ENCODE results near the gene ARHGEF28. TPM values are rescaled to one million over a fixed set of nuclear protein-coding genes. Genes with fewer than 3 reads are reported as not detected.

The ARHGEF28 gene
- total and polyA plus RNA-seq, 2 of the 13 experiments (the other 11 are each of a cell fraction or from before 2014, with no cell fraction given), result 17.4 to 34.1 TPM

- BruUV-seq (replicated peaks), result no TSS peak
- TF ChIP-seq CBX1 (IDR thresholded peaks at IDR 0.05; ENCODE audit: low read depth) (no peak), ZNF639 (CRISPR knock-in tag; conservative IDR thresholded peaks at IDR 0.05) (no peak), HIC2 (CRISPR knock-in tag; IDR thresholded peaks at IDR 0.05; ENCODE audit: low read depth) (no peak), ZZZ3 (CRISPR knock-in tag; IDR thresholded peaks at IDR 0.05; ENCODE audit: borderline replicate concordance) (no peak), ZNF850 (CRISPR knock-in tag; conservative IDR thresholded peaks at IDR 0.05) (no peak), SKI (IDR thresholded peaks at IDR 0.05; ENCODE audit: partially characterized antibody) (no peak), TFDP1 (CRISPR knock-in tag; IDR thresholded peaks at IDR 0.05; ENCODE audit: borderline replicate concordance) (no peak), GABPA (IDR thresholded peaks at IDR 0.05; ENCODE audit: low read depth, low read length) (no peak), GABPA (CRISPR knock-in tag; IDR thresholded peaks at IDR 0.05; ENCODE audit: low read depth) (no peak), ZNF652 (CRISPR knock-in tag; IDR thresholded peaks at IDR 0.05; ENCODE audit: borderline replicate concordance, low read depth) (no peak), ZNF616 (CRISPR knock-in tag; IDR thresholded peaks at IDR 0.05; ENCODE audit: low read depth) (no peak), ZNF20 (CRISPR knock-in tag; IDR thresholded peaks at IDR 0.05) (no peak), ZFP36 (IDR thresholded peaks at IDR 0.05; ENCODE audit: borderline replicate concordance, low read depth, low read length, partially characterized antibody) (no peak), ZNF543 (CRISPR knock-in tag; IDR thresholded peaks at IDR 0.05) (no peak), HOXA9 (CRISPR knock-in tag; IDR thresholded peaks at IDR 0.05; ENCODE audit: borderline replicate concordance) (no peak), ZNF282 (IDR thresholded peaks at IDR 0.05; ENCODE audit: partially characterized antibody) (no peak)
- ATAC-seq, result no peak
- WGBS (ENCODE audit: low lambda C conversion rate), result 82% methylated on average over 4 of the region's 4 CpGs
- H3K4me1 ChIP-seq (ENCODE audit: insufficient read depth, low read length), result peaks cover 45% of the 10 kb centered on the region
- ChIA-PET POLR2A (no interaction called here), CTCF (ENCODE audit: low intra/inter-chr PET ratio, low total read pairs) (no interaction called here)
- H4K20me1 ChIP-seq (ENCODE audit: insufficient read depth, low read length), result no peaks in the 10 kb centered on the region
- in situ Hi-C loops (cut with HindIII; ENCODE audit: extremely low pct_ligation_motif_present, low pct_unique_long_range_greater_than_20kb) (no loop called here), intact Hi-C loops (cut with micrococcal nuclease; ENCODE audit: unreplicated experiment) (no loop called here)
- no peaks in the 10 kb centered on the region for H3K36me3 ChIP-seq (replicated peaks in 1 of 2; ENCODE audit: control insufficient read depth in 1 of 2, insufficient read depth in 2 of 2, low read length in 2 of 2)
- no peak overlapping the region for H2AFZ ChIP-seq (ENCODE audit: low read length)
- H3K4me2 ChIP-seq (ENCODE audit: low read depth, low read length), result no peak overlapping the region
- no peak overlapping the region for H3K27ac ChIP-seq (ENCODE audit: extremely low read length, insufficient read depth, low read length)
- H3K79me2 ChIP-seq (ENCODE audit: insufficient read depth, low read length), result no peaks in the 10 kb centered on the region
- no peak for FAIRE-seq
- no peak for DNase-seq (ENCODE audit: low spot score)
- H3K9ac ChIP-seq (ENCODE audit: insufficient read depth, low read depth, low read length), result no peak overlapping the region
- H3K4me3 ChIP-seq (replicated peaks in 1 of 3; ENCODE audit: insufficient read depth in 1 of 3, low read depth in 2 of 3, low read length in 3 of 3), result no peak overlapping the region
- H3K27me3 ChIP-seq (ENCODE audit: control insufficient read depth in 1 of 2, insufficient read depth in 2 of 2, low read length in 2 of 2), result peaks cover 0 to 3% of the 10 kb centered on the region in 2 experiments; a peak in 1 of 5 replicates
- H3K9me3 ChIP-seq (ENCODE audit: low read length), result no peaks in the 10 kb centered on the region
Measured at GRCh38 chr5:73619606-73620333, 6.2 kb upstream of the ARHGEF28 start.
